NT2/D1 (cell line): ENCODE results near the gene CUEDC2.

ENCODE experiments used
- YY1 ChIP-seq: IDR thresholded peaks from 2 replicates; pipeline ENCODE4 v1.6.1; 2011; ENCODE audit not compliant: insufficient read length, insufficient read depth
- ZNF274 ChIP-seq: IDR thresholded peaks from 2 replicates; pipeline ENCODE4 v1.6.1; 2011; ENCODE audit warnings: mild to moderate bottlenecking, low read depth, low read length

DNA sequence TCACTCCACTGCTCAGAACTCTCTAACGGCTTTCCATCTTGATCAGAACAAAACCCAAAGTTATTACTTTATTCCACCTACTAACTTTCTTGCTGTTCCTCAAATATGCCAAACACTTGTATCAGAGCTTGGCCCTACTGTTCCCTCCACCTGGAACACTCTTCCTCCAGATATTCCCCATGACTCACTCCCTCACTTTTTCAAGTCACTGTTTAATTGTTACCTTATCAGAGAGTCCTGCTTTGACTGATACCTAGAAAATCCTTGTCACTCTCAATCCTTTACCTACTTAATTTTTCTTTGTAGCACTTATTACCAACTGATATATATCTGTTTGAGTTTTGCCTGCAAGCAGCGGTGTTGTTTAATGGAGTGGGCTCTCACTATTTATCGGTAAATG is 42.5 kb downstream of the CUEDC2 start:
- no peak for TF ChIP-seq YY1
- no peak for TF ChIP-seq ZNF274
